Adipose tissue (tissue), 3 donors: ENCODE data around the gene LDOC1. TPM values are rescaled to one million over a fixed set of nuclear protein-coding genes. Genes with fewer than 3 reads are reported as not detected.
"Not testable (repeated sequence)": the region's sequence is repeated elsewhere in the genome, so short reads cannot be mapped to it uniquely, and the experiment has no call there.

Experiments used
- H3K27ac ChIP-seq: one replicate; pipeline ENCODE4 v1.5.1; 2013; ENCODE audit warnings: low read depth, low read length
- WGBS, 3 donors: extraction: QIAGEN DNeasy Blood & Tissue Kit; methylation state at CpG; one replicate each; pipeline ENCODE4 v1.1.7; 2013; 5-methylcytosine and 5-hydroxymethylcytosine counted together
- polyA plus RNA-seq, 3 donors: library from polyadenylated mRNA; stranded (reverse); fragments of 200-250 nt; gene quantifications; one replicate each; pipeline ENCODE4 v1.2.3, GENCODE V29; 2013
- donor health status: healthy with polysubstance abuse.
- donor health status: Bipolar disorder and iron deficiency.
- donor health status: healthy.

Gene LDOC1
- polyA plus RNA-seq: 10 to 100 TPM; 10.7 to 30.6 (median 29.0) TPM

DNA sequence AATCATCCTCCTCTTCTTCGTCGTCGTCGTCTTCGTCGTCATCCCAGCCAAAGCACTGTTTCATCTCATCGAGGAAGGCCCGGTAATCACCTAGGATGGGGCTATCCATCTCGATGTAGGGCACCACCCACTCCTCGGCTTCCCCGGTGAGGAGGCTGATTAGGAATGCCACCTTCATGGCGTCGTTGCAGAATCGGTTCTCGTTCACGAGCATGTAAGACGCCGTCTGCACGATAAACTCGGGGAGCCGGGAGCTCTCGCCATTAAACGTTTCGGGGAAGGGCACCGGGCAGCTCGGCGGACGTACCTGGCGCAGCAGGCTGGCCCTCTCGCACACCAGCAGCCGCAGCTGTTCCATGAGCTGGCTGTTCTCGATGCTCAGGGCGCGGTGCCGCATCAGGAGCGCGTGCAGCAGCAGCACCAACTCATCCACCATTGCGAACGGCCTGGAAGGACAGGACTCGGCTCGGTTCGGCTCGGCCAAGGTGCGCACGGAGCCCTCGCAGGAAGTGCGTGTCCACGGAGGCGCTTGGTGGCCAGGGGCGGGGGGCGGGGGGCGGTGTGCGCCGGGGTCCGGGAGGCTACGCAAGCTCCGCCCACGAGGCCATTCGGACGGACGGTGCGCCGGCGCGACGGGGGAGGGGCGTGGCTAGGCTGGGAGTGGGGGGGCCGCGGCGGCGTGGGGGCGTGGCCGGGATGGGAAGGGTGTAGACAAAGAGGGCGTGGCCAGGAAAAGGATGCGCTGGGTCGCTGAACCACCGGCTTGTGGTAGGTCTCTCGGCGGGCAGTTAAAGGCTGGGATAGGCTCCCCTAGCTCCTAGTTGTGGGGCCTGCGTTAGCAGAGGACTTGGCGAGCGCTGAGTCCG, at the start of gene LDOC1:
Gene LDOC1 (minus strand): TSS at position 544 of the 866 bp plus-strand sequence. CDS start 108 bp downstream, at position 436.
- no peak within 1 kb of the TSS for H3K27ac ChIP-seq
- WGBS, 3 donors: 1 to 30% (median 3%) methylated on average over 44 to 80 of the region's 83 CpGs

GRCh38 chrX:141221611-141222010, 44.7 kb upstream of the LDOC1 start:
- no peak overlapping the region for H3K27ac ChIP-seq
- WGBS, 3 donors: 79 to 85% (median 82%) methylated on average over 2 of the region's 2 CpGs

DNA sequence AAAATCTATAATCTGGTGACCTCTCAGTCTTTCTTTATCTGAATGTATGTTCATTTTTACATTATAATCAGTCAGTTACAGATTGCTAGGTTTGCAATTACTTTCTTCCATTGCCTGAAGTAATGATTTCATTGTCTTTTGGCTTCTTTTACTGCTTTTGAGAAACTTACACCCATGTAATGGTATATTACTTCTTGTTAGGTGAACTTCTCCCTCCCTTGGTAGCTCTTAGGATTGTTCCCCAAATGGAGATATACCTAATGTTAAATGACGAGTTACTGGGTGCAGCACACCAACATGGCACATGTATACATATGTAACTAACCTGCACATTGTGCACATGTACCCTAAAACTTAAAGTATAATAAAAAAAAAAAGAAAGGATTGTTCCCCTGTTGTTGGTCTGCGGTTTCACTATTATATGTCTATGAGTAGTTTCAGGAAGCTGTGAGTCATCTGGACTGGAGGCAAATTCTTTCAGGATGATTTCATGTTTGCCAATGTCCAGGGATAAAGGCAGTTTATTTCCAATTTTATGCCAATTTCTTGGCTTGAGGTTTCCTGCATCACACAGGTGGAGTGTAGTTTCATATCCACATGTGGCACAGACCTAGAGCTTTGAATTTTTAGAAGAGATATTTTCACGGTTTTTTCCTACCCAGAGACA, 43.5 kb upstream of the LDOC1 start:
- 54 to 71% (median 67%) methylated on average over 3 of the region's 3 CpGs for WGBS, 3 donors
- no peak overlapping the region for H3K27ac ChIP-seq

DNA sequence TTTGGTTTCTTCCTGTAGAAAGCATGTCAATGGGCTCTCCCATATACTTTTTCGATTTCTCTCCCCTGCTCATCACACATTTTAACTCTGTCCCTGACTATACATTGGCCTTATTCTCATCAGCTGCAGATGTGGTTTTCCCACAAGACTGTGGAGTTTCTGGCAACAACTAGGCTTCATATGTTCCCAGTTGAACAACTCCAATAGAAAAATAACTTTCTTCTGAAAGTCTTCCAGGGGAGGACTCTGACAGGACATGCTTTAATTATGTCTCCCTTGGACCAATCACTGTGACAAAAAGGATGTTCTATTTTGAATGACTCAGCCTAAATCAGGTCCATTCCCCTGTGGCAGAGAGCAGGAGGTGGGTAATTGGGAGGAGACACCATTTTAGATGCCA, 37.3 kb upstream of the LDOC1 start:
- no peak overlapping the region for H3K27ac ChIP-seq
- WGBS, 3 donors: 74 to 95% (median 91%) methylated on average over 1 of the region's 1 CpG

- 90 to 93% (median 90%) methylated on average over 3 of the region's 3 CpGs for WGBS, 3 donors
- no peak overlapping the region for H3K27ac ChIP-seq
Measured at GRCh38 chrX:141201962-141202361, 25.0 kb upstream of the LDOC1 start.

DNA sequence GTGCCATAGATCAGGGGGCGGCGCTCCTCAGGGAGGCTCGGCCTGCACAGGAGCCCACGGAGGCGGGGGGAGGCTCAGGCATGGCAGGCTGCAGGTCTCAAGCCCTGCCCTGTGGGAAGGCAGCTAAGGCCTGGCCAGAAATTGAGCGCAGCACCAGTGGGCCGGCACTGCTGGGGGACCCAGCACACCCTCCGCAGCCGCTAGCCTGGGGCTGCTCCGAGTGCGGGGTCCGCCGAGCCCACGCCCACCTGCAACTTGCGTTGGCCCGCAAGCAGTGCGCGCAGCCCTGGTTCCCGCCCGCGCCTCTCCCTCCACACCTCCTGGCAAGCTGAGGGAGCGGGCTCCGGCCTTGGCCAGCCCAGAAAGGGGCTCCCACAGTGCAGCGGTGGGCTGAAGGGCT, 11.6 kb upstream of the LDOC1 start:
- H3K27ac ChIP-seq: not testable (repeated sequence)
- WGBS, 3 donors: 95 to 97% (median 97%) methylated on average over 12 to 24 of the region's 24 CpGs

GRCh38 chrX:141185366-141185765, 8.4 kb upstream of the LDOC1 start:
- H3K27ac ChIP-seq: no peak overlapping the region
- WGBS, 3 donors: 80 to 86% (median 82%) methylated on average over 5 of the region's 5 CpGs

DNA sequence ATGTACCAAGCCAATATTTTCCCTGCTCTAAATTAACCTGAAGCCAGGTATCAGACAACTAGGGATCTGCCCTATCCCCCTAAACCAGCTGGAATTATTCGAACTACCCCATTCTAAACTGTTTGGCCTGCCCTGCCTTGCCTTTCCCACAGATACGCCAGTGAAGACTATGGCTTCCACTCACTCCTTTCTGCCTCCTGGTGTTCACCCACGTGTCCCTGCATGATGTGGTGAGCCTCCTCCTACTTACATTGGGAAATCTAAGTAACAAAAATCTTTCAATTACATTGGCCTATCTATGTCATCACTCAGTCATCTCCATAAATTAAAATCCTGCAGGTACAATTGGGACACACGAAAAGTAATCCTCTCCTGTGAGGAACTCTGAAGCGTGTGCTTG, 6.1 kb upstream of the LDOC1 start:
- 65 to 79% (median 73%) methylated on average over 5 of the region's 5 CpGs for WGBS, 3 donors

GRCh38 chrX:141180851-141181250, 3.9 kb upstream of the LDOC1 start:
- no peak overlapping the region for H3K27ac ChIP-seq
- WGBS, 3 donors: 59 to 79% (median 64%) methylated on average over 7 of the region's 7 CpGs

More for the DNA sequence above, 6.1 kb upstream of the LDOC1 start:
- no peak overlapping the region for H3K27ac ChIP-seq

- WGBS, 3 donors: 60 to 80% (median 78%) methylated on average over 5 of the region's 5 CpGs
- no peak overlapping the region for H3K27ac ChIP-seq
Measured at GRCh38 chrX:141175786-141176185, 1.1 kb downstream of the LDOC1 start.

DNA sequence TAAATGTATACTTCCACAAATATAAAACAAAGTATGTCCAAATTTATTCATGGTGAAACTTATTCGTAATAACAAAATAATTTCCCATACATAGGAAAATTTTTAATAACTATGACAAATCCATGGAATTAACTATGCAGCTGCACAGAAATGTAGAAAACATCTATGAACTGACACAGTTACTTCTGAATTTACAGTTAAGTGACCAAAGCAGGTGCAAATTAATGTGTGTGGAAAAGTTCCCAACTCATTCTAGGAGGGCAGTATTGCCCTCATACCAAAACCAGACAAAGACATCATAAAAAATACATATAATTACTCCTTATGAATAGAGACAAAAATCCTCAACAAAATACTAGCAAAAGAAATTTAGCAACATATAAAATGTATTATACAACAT, 12.5 kb downstream of the LDOC1 start:
- 71 to 95% (median 92%) methylated on average over 1 of the region's 1 CpG for whole genome bisulfite sequencing, 3 donors
- no peak overlapping the region for H3K27ac ChIP-seq

- 67 to 79% (median 71%) methylated on average over 3 of the region's 3 CpGs for WGBS, 3 donors
- H3K27ac ChIP-seq: no peak overlapping the region
Measured at GRCh38 chrX:141158084-141158483, 18.8 kb downstream of the LDOC1 start.

GRCh38 chrX:141155231-141155630, 21.7 kb downstream of the LDOC1 start:
- H3K27ac ChIP-seq: not testable (repeated sequence)
- 76 to 83% (median 80%) methylated on average over 2 to 3 of the region's 3 CpGs for WGBS, 3 donors

DNA sequence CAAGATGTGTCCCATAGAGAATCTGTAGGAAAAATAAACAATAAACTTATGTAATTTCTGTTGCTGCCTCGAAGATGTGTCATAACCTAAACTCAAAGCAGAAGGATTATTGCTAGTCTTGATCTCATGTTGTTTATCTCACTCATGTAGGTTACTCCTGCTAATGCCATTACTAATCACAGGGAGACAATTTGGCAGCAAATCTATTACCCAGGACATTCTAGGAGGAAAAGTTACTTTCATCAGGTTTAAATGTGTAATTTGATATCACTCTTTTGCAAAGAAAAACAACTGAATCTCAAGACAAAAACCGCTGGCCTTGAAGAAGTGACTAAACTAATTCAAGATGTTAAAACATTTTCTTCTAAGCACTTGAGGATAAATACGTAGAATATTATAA, 34.0 kb downstream of the LDOC1 start:
- WGBS, 3 donors: 54 to 73% (median 69%) methylated on average over 3 of the region's 3 CpGs

DNA sequence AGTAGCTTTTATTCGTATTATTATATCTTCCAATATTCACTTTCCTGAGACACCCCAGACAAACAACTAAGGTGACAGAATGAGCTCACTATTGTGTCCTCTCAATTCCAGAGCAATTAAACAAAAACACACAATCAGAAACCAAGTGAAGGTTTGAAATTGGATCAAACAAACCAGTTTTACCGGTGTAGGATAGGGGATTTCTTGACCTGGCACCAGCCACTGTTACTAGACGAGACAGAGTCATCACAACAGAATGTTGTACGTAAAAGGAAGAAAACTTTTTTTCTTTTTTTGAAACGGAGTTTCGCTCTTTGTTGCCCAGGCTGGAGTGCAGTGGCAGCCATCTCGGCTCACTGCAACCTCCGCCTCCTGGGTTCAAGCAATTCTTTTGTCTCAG, 43.7 kb downstream of the LDOC1 start:
- WGBS, 3 donors: 66 to 77% (median 70%) methylated on average over 8 of the region's 8 CpGs
- H3K27ac ChIP-seq: no peak overlapping the region

More for the DNA sequence above, 34.0 kb downstream of the LDOC1 start:
- H3K27ac ChIP-seq: no peak overlapping the region

DNA sequence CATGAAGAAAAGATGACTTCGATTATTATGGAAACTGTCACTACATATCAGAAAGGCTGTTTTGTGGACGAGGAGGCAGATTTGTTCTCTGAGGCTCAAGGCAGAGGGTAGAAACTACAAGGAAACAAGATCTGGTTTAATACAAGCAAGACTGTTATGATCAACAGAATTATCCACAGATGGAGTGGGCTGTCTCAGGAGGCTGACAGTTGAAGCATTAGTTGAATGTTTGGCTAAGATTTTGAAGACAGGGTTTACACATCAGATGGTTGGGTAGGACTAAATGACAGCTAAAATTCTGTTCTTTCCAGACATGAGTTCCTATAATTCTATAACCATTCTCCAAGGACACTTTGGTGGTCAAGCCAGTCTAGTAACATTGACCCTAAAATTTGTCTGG, 49.8 kb downstream of the LDOC1 start:
- WGBS, 3 donors: 74 to 85% (median 79%) methylated on average over 2 of the region's 2 CpGs
- no peak overlapping the region for H3K27ac ChIP-seq
